GM19238 (cell line): ENCODE results near the gene SLC39A2.
A peak's percentile ranks its signal among the peaks of the same experiment; 100 is the strongest.
"Not testable (repeated sequence)": the region's sequence is repeated elsewhere in the genome, so short reads cannot be mapped to it uniquely, and the experiment has no call there.

Experiments
- DNase-seq: peaks from one replicate; pipeline ENCODE4 v3.0.0; 2011; ENCODE audit warnings: low spot score; ENCODE audit not compliant: insufficient read length

SLC39A2 gene

GRCh38 chr14:20997115-20997514 lies 2.0 kb upstream of the SLC39A2 start:
- DNase-seq, result no peak

GRCh38 chr14:20997564-20997963 lies 1.5 kb upstream of the SLC39A2 start:
- no peak for DNase-seq

GRCh38 chr14:20998139-20998538 lies 954 bp upstream of the SLC39A2 start:
- DNase-seq, result no peak

- DNase-seq, result no peak
Observed at GRCh38 chr14:20999591-20999990, 498 bp downstream of the SLC39A2 start.

GRCh38 chr14:21001218-21001617 lies 2.1 kb downstream of the SLC39A2 start:
- DNase-seq, result no peak

GRCh38 chr14:21003788-21004346 lies 4.8 kb downstream of the SLC39A2 start:
- DNase-seq, result no peak

- not testable (repeated sequence) for DNase-seq
Observed at GRCh38 chr14:21009721-21010120, 10.6 kb downstream of the SLC39A2 start.

GRCh38 chr14:21011136-21011535 lies 12.0 kb downstream of the SLC39A2 start:
- no peak for DNase-seq

- peak; percentile 48 for DNase-seq
Observed at GRCh38 chr14:21014761-21015190, 15.7 kb downstream of the SLC39A2 start.

GRCh38 chr14:21015312-21015711 lies 16.2 kb downstream of the SLC39A2 start:
- DNase-seq, result no peak

- DNase-seq, result no peak
Observed at GRCh38 chr14:21016413-21017190, 17.5 kb downstream of the SLC39A2 start.

GRCh38 chr14:21017528-21018245 lies 18.6 kb downstream of the SLC39A2 start:
- DNase-seq, result no peak

- no peak for DNase-seq
Observed at GRCh38 chr14:21018286-21018685, 19.2 kb downstream of the SLC39A2 start.

GRCh38 chr14:21018781-21019180 lies 19.7 kb downstream of the SLC39A2 start:
- no peak for DNase-seq

- no peak for DNase-seq
Observed at GRCh38 chr14:21019366-21019765, 20.3 kb downstream of the SLC39A2 start.

GRCh38 chr14:21020977-21021545 lies 22.0 kb downstream of the SLC39A2 start:
- DNase-seq, result no peak

GRCh38 chr14:21022686-21023085 lies 23.6 kb downstream of the SLC39A2 start:
- DNase-seq, result no peak

GRCh38 chr14:21023174-21023573 lies 24.1 kb downstream of the SLC39A2 start:
- no peak for DNase-seq

GRCh38 chr14:21023817-21024584 lies 24.9 kb downstream of the SLC39A2 start:
- no peak for DNase-seq

- peak; percentile 37 for DNase-seq
Observed at GRCh38 chr14:21024585-21025370, 25.7 kb downstream of the SLC39A2 start, which contains the start of gene NDRG2. NDRG2 (minus strand) TSS chr14:21025061; CDS start chr14:21023315, 1,746 bp downstream.
